ENCODE measurements around the gene IL27RA.

IL27RA gene

GRCh38 chr19:13999085-13999484 is 32.5 kb upstream of the IL27RA start:
- TF ChIP-seq CTCF (IDR thresholded peaks at IDR 0.05; ENCODE audit: control insufficient read depth, insufficient read depth, low read depth, low read length, missing control alignments) = no peak
- no peak for DNase-seq (ENCODE audit: low read depth)
- H3K4me3 ChIP-seq (ENCODE audit: control insufficient read depth, low read depth, low read length) = no peak overlapping the region

GRCh38 chr19:14000691-14001375 is 30.7 kb upstream of the IL27RA start:
- TF ChIP-seq CTCF (IDR thresholded peaks at IDR 0.05; ENCODE audit: control insufficient read depth, insufficient read depth, low read depth, low read length, missing control alignments) = no peak
- H3K4me3 ChIP-seq (ENCODE audit: control insufficient read depth, low read depth, low read length) = no peak overlapping the region
- DNase-seq (ENCODE audit: low read depth) = no peak

- TF ChIP-seq CTCF (IDR thresholded peaks at IDR 0.05; ENCODE audit: control insufficient read depth, insufficient read depth, low read depth, low read length, missing control alignments) = no peak
- DNase-seq (ENCODE audit: low read depth) = no peak
- no peak overlapping the region for H3K4me3 ChIP-seq (ENCODE audit: control insufficient read depth, low read depth, low read length)
Measured at GRCh38 chr19:14002571-14003250, 28.9 kb upstream of the IL27RA start.

- no peak overlapping the region for H3K4me3 ChIP-seq (ENCODE audit: control insufficient read depth, low read depth, low read length)
- DNase-seq (ENCODE audit: low read depth) = no peak
- TF ChIP-seq CTCF (IDR thresholded peaks at IDR 0.05; ENCODE audit: control insufficient read depth, insufficient read depth, low read depth, low read length, missing control alignments) = no peak
Measured at GRCh38 chr19:14003251-14004055, 28.1 kb upstream of the IL27RA start.

- no peak for TF ChIP-seq CTCF (IDR thresholded peaks at IDR 0.05; ENCODE audit: control insufficient read depth, insufficient read depth, low read depth, low read length, missing control alignments)
- peak overlapping the region; percentile 77 for H3K4me3 ChIP-seq (ENCODE audit: control insufficient read depth, low read depth, low read length)
- no peak for DNase-seq (ENCODE audit: low read depth)
Measured at GRCh38 chr19:14004619-14005348, 26.8 kb upstream of the IL27RA start.

Data from AG09309 (cell line).